Measurements from ENCODE around the gene VAV1.
"Not testable (repeated sequence)": the region's sequence is repeated elsewhere in the genome, so short reads cannot be mapped to it uniquely, and the experiment has no call there.

The VAV1 gene

GRCh38 chr19:6760606-6761005 is 11.9 kb upstream of the VAV1 start:
- DNase-seq (ENCODE audit: low spot score): no peak

- peak; percentile 24 for DNase-seq (ENCODE audit: low spot score)
Measured at GRCh38 chr19:6761053-6761676, 11.3 kb upstream of the VAV1 start.

- not testable (repeated sequence) for DNase-seq (ENCODE audit: low spot score)
Measured at GRCh38 chr19:6762253-6762797, 10.2 kb upstream of the VAV1 start.

GRCh38 chr19:6765738-6766356 is 6.7 kb upstream of the VAV1 start:
- no peak for DNase-seq (ENCODE audit: low spot score)

- no peak for DNase-seq (ENCODE audit: low spot score)
Measured at GRCh38 chr19:6766357-6767080, 6.0 kb upstream of the VAV1 start.

GRCh38 chr19:6767081-6767356 is 5.5 kb upstream of the VAV1 start:
- DNase-seq (ENCODE audit: low spot score): no peak

GRCh38 chr19:6767357-6768235 is 4.9 kb upstream of the VAV1 start, which contains the start of gene SH2D3A:
Gene SH2D3A, minus strand, starts transcription at chr19:6767435. Its CDS starts 3,687 bp downstream, at chr19:6763748.
- DNase-seq (ENCODE audit: low spot score): peak; percentile 81

GRCh38 chr19:6768236-6768785 is 4.2 kb upstream of the VAV1 start:
- no peak for DNase-seq (ENCODE audit: low spot score)

GRCh38 chr19:6769006-6769619 is 3.4 kb upstream of the VAV1 start:
- peak; percentile 39 for DNase-seq (ENCODE audit: low spot score)

GRCh38 chr19:6771648-6772027 is 870 bp upstream of the VAV1 start:
- not testable (repeated sequence) for DNase-seq (ENCODE audit: low spot score)

GRCh38 chr19:6772866-6773322 is 386 bp downstream of the VAV1 start:
- no peak for DNase-seq (ENCODE audit: low spot score)

GRCh38 chr19:6773323-6773931 is 919 bp downstream of the VAV1 start:
- DNase-seq (ENCODE audit: low spot score): no peak

GRCh38 chr19:6774821-6775707 is 2.6 kb downstream of the VAV1 start:
- no peak for DNase-seq (ENCODE audit: low spot score)

- not testable (repeated sequence) for DNase-seq (ENCODE audit: low spot score)
Measured at GRCh38 chr19:6776045-6776444, 3.5 kb downstream of the VAV1 start.

GRCh38 chr19:6776999-6777398 is 4.5 kb downstream of the VAV1 start:
- no peak for DNase-seq (ENCODE audit: low spot score)

GRCh38 chr19:6777434-6777833 is 4.9 kb downstream of the VAV1 start:
- no peak for DNase-seq (ENCODE audit: low spot score)

- no peak for DNase-seq (ENCODE audit: low spot score)
Measured at GRCh38 chr19:6778386-6778785, 5.9 kb downstream of the VAV1 start.

GRCh38 chr19:6779206-6779605 is 6.7 kb downstream of the VAV1 start:
- no peak for DNase-seq (ENCODE audit: low spot score)

GRCh38 chr19:6787393-6787792 is 14.9 kb downstream of the VAV1 start:
- DNase-seq (ENCODE audit: low spot score): no peak

- DNase-seq (ENCODE audit: low spot score): no peak
Measured at GRCh38 chr19:6788896-6789295, 16.4 kb downstream of the VAV1 start.

Measured in hematopoietic multipotent progenitor cell treated with erythropoietin and hydrocortisone succinate and interleukin-3 and kit ligand, for 15 days (in vitro differentiated cells).